Activated CD4-positive, alpha-beta T cell treated with anti-CD3 and anti-CD28 coated beads, Interleukin-10, Interleukin-2, amounts not matched to agents 100 ng/mL and 50 ng/mL, durations not matched to agents 16 hours and 8 hours (primary cell): ENCODE data around the gene ST3GAL5.
A peak's percentile ranks its signal among the peaks of the same experiment; 100 is the strongest.

ENCODE experiments used
- DNase-seq: peaks from one replicate; pipeline ENCODE4 v3.0.0-alpha.2; 2020

The ST3GAL5 gene

GRCh38 chr2:85803704-85804425 lies 84.9 kb downstream of the ST3GAL5 start:
- no peak for DNase-seq

GRCh38 chr2:85802354-85803103 lies 86.3 kb downstream of the ST3GAL5 start:
- no peak for DNase-seq

GRCh38 chr2:85801871-85802270 lies 86.9 kb downstream of the ST3GAL5 start:
- DNase-seq: no peak

- no peak for DNase-seq
Measured at GRCh38 chr2:85800586-85800985, 88.2 kb downstream of the ST3GAL5 start.

GRCh38 chr2:85799215-85799956 lies 89.4 kb downstream of the ST3GAL5 start:
- DNase-seq: peak; percentile 15

- no peak for DNase-seq
Measured at GRCh38 chr2:85797921-85798320, 90.9 kb downstream of the ST3GAL5 start.

GRCh38 chr2:85797263-85797660 lies 91.5 kb downstream of the ST3GAL5 start:
- DNase-seq: no peak

- no peak for DNase-seq
Measured at GRCh38 chr2:85796341-85797262, 92.2 kb downstream of the ST3GAL5 start.

- DNase-seq: no peak
Measured at GRCh38 chr2:85796046-85796340, 92.8 kb downstream of the ST3GAL5 start.

- no peak for DNase-seq
Measured at GRCh38 chr2:85795331-85796045, 93.3 kb downstream of the ST3GAL5 start.

GRCh38 chr2:85794491-85795121 lies 94.2 kb downstream of the ST3GAL5 start:
- DNase-seq: no peak

GRCh38 chr2:85794038-85794441 lies 94.8 kb downstream of the ST3GAL5 start:
- DNase-seq: no peak

GRCh38 chr2:85793584-85793983 lies 95.2 kb downstream of the ST3GAL5 start:
- no peak for DNase-seq

GRCh38 chr2:85792783-85793441 lies 95.9 kb downstream of the ST3GAL5 start:
- no peak for DNase-seq

GRCh38 chr2:85791704-85792565 lies 96.9 kb downstream of the ST3GAL5 start:
- DNase-seq: no peak

- DNase-seq: no peak
Measured at GRCh38 chr2:85790499-85791188, 98.1 kb downstream of the ST3GAL5 start.

- no peak for DNase-seq
Measured at GRCh38 chr2:85790032-85790431, 98.8 kb downstream of the ST3GAL5 start.

GRCh38 chr2:85789271-85789670 lies 99.5 kb downstream of the ST3GAL5 start:
- no peak for DNase-seq

- DNase-seq: no peak
Measured at GRCh38 chr2:85788603-85789002, 100.2 kb downstream of the ST3GAL5 start.

- DNase-seq: no peak
Measured at GRCh38 chr2:85787981-85788340, 100.8 kb downstream of the ST3GAL5 start.
